Right renal pelvis (tissue), 4 donors: ENCODE data around the gene PLPPR3. TPM values are rescaled to one million over a fixed set of nuclear protein-coding genes. Genes with fewer than 3 reads are reported as not detected.

Source experiments
- DNase-seq, 4 donors: peaks; one replicate each; pipeline ENCODE4 v3.0.0-alpha.2; 2013; ENCODE audit warnings: low read depth in 4 of 4, low spot score in 3 of 4, missing footprints in 1 of 4
- polyA plus RNA-seq, 4 donors: library from polyadenylated mRNA; unstranded; fragments of 120-200 nt; gene quantifications; one replicate each; pipeline ENCODE4 v1.2.1, GENCODE V29; 2013; ENCODE audit not compliant: insufficient read length in 4 of 4

Gene PLPPR3, protein sequence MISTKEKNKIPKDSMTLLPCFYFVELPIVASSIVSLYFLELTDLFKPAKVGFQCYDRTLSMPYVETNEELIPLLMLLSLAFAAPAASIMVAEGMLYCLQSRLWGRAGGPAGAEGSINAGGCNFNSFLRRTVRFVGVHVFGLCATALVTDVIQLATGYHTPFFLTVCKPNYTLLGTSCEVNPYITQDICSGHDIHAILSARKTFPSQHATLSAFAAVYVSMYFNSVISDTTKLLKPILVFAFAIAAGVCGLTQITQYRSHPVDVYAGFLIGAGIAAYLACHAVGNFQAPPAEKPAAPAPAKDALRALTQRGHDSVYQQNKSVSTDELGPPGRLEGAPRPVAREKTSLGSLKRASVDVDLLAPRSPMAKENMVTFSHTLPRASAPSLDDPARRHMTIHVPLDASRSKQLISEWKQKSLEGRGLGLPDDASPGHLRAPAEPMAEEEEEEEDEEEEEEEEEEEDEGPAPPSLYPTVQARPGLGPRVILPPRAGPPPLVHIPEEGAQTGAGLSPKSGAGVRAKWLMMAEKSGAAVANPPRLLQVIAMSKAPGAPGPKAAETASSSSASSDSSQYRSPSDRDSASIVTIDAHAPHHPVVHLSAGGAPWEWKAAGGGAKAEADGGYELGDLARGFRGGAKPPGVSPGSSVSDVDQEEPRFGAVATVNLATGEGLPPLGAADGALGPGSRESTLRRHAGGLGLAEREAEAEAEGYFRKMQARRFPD
- polyA plus RNA-seq, result 10 to 100 TPM in 3 of 4 donors, 1 to 10 TPM in 1; 8.6 to 19.1 (median 13.6) TPM

DNA sequence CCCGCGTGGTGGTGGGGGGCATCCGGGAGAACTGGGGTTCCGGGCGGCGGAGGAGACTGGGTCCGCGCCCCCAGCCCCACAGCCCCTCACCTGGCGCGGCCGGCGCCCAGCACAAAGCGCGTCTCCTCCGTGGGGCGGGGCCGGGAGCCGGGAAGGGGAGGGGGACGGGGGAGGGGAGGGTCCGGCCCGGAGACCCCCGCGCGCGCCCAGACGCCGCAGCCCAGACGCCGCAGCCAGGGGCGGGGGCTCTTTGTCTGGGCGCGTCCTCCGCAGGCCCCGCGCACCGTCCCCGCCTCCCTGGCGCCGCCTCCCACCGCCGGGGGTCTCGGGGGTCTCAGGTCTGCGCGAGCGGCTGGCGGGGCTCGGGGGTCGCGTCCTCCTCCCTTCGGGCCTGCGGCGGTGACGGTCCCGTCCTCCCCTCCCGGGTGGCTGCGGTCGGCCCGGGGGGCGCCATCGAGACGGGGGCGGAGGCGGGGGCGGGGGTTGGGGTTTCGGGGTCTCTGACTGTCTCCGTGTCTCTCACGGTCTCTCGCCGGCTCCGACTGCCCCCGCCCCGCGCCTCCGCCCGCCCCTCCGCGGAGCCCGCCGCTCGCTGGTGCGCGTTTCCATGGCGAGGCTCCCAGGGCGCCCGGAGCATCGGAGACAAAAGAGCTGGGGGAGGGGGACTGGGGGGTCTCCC is at the start of gene PLPPR3:
Gene PLPPR3, minus strand, starts transcription at position 131 of the 679 bp plus-strand sequence. CDS start 396 bp downstream, outside the sequence.
- no peak for DNase-seq

DNA sequence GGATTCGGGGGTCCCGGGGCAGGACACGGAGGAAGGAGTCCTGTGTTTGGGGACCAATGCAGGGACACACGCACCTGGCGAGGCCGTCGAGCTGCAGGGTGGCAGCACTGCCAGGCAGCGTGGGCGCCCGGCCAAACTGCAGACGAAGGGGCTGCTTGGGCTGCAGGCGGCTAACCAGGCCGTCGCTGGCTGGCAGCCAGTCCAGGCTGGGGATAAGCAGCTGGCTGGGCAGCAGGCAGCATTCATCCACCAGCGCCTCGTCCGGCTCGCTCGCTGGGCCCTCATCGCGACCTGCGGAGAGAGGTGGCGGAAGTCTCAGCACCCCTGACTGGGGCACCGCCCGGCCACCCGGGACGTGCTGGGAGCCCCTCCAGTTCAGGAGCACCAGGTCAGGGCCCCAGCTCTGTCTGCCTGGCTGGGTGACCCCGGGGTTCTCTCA is 49.2 kb upstream of the PLPPR3 start:
- DNase-seq, result no peak

DNA sequence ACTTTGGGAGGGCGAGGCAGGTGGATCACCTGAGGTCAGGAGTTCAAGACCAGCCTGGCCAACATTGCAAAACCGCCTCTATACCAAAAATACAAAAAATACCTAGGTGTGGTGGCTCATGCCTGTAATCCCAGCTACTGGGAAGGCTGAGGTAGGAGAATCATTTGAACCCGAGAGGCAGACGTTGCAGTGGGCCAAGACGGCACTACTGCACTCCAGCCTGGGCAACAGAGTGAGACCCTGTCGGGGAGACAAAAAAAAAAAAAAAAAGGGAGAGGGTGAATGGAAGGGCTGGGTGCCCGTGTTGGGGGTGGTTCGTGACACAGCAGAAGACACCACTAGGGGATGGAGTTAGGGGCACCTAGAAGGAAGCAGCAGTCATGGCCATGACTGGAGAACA is 48.6 kb upstream of the PLPPR3 start:
- no peak for DNase-seq

DNA sequence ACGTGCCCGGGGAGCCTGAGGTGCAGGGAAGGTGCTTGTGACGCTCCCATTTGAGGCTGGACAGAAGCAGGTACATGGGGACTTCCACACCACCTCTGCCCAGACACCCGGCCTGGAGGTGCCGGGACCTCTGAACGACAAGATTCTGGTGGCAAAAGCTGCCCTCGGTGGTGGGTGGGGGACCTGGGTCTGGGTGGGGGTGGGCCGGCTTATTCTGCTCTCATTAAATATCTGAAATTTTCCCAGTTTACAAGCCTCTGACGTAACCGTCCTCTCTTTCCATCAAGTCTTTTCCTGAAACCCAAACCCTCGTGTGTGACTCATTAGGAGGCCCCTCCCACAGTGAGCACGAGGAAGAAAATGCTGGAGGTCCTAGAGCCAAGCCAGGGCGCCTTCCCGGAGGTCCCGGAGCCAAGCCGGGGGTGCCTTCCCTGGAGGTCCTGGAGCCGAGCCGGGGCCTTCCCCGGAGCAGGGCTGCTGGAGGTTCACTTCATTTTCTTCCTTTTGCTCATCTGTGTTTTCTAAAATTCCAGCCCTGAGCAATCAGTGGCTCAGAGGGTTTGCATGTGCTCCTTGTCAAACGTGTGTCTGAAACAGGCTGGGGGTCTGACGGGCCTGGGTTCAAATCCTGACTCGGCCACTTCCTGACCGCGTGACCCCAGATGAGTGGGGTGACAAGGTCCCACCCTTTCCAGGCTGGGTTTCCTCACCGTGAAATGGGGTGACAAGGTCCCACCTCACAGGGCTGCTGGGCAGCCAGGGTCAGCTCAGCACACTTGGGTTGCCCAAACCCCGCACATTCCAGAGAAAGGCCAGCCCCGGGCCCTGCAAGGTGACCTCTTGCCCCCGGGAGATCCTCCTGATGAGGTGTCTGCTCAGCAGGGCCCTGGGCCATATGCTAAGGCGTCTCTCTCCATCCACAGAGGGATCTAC is 47.8 kb upstream of the PLPPR3 start:
- DNase-seq, result no peak

DNA sequence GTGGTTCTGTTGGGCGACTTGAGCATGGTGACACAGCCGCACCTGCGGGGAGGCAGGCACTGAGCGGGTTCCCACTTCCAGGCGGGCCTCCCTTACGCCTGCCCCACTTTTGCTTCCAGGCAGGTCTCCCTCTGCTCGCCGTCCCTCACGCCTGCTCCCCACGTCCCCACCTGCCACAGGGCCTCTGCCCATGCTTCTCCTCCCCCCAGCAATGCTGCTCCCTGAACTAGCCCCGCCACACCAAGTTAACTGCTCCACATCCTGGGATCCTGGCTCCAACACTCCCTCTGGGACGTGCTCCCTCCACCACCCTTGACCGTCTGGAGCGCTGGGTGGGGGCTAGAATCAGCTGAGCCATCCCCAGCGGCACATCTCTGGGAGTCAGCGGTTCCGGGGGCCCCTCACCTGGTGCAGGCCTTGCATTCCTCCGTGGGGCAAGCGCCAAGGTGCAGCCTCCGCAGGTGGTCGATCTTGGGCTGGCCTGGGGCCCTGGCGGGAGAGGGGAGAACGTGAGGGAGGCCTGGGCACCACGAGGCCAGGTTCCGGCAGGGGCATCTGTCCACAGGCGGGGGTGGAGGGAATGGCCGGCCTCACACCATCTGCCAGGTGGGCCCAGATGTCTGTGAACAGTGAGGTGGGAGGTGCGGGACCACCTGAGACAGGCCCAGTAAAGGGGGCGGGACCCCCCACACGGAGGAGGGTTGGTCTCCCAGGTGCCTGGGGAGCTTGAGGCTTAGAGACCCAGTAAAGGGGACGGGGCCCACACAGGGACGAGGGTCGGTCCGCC is 46.9 kb upstream of the PLPPR3 start:
- DNase-seq, result no peak

DNA sequence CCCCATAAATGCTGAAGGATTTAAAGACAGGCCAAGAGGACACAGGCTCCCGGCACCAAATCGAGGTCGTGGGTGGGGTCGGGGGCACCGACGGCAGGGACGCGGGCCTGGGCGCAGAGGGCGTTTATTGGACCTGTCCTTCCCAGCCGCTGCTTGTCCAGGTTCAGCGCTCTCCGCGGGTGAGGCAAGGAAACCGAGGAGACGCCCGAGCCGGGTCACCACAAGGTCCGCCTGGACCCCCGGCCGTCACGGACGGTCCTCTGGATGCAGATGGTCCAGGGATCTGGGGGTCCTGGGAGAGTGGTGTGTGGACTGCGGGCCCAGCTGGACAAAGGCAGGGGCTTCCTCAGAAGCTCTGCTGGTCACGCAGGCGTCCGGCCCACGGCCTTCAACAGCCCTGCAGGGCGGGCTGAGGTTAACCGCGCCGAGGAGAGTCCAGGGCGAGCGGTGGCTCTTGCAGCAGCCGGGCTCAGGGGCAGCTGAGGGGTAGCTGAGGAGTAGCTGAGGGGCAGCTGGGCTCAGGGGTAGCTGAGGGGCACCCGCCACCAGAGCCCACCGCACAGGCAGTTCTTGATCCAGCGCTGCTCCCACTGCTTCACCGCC is 46.2 kb upstream of the PLPPR3 start:
- DNase-seq, result no peak

DNA sequence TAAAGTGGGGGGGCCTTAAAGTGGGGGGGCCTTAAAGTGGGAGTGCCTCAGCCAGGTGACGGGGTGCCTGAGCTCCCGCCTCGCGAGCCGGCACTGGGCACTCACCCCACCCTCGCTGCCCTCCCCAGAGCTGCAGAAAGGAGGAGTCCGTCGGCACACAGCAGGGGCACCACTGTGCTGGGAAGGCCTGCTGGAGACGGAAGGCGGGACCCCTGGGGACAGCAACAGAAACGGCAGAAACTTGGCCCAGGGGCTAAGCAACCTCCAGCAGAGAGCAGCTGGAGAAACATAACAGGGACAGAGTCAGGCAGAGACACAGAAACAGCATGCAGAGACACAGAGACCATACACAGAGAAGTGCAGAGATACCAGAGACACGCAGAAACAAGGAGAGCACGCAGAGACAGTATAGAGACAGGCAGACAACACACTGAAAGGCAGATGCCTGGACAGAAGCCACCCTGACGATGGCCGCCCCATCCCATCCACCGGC is 45.6 kb upstream of the PLPPR3 start:
- no peak for DNase-seq

DNA sequence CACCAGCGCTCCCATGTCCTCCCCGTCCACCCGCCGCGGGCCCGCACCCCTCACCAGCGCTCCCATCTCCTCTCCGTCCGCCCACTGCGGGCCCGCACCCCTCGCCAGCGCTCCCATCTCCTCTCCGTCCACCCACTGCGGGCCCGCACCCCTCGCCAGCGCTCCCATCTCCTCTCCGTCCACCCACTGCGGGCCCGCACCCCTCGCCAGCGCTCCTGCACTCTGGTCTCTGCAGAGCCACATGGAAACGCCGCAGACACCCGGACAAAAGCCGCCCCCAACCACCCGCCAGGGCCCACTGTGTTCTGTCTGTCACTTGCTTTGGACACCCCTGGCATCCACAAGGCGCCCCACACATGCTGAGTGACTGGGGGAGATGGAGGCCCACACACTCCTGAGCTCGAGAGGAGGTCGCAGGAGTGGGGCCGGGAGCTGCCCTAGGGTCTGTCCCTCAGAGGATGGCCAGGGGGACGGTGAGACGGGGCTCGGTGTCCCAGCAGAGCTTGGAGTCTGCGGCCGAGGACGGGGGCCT is 45.1 kb upstream of the PLPPR3 start:
- DNase-seq, result no peak

DNA sequence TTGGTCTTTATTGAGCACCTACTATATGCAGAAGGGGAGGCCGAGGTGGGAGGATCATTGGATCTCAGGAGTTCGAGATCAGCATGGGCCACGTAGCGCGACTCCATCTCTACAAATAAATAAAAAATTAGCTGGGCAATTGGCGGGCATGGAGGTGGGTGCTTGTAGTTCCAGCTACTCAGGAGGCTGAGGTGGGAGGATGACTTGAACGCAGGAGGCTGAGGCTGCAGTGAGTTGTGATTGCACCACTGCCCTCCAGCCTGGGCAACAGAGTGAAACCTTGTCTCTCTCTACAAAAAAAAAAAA is 41.5 kb upstream of the PLPPR3 start:
- no peak for DNase-seq

DNA sequence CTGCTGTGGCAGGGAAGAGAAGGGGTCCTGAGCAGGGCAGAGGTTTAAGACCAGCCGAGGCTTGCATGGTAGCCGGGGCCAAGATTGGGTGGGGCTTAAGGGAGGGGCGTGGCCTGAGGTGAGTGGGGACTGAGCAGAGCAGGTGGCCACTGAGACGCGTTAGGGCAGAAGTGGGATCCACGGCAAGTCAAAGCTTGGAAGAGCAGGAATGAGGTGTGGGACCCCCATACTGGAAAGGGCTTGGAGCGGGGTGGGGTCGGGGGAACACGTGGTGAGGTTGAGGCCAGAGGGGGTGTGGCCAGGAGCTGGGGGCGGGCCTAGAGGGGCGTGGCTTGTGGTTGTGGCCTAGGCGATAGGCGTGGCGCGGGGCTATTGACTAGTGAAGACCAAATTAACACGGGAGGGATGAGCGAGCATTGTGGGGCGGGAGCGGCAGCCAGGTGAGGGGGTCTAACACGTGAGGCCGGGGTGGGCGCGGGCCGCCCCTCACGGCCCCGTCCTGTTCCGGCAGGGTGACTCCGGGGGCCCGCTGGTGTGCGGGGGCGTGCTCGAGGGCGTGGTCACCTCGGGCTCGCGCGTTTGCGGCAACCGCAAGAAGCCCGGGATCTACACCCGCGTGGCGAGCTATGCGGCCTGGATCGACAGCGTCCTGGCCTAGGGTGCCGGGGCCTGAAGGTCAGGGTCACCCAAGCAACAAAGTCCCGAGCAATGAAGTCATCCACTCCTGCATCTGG is 41.0 kb upstream of the PLPPR3 start:
- DNase-seq, result no peak

DNA sequence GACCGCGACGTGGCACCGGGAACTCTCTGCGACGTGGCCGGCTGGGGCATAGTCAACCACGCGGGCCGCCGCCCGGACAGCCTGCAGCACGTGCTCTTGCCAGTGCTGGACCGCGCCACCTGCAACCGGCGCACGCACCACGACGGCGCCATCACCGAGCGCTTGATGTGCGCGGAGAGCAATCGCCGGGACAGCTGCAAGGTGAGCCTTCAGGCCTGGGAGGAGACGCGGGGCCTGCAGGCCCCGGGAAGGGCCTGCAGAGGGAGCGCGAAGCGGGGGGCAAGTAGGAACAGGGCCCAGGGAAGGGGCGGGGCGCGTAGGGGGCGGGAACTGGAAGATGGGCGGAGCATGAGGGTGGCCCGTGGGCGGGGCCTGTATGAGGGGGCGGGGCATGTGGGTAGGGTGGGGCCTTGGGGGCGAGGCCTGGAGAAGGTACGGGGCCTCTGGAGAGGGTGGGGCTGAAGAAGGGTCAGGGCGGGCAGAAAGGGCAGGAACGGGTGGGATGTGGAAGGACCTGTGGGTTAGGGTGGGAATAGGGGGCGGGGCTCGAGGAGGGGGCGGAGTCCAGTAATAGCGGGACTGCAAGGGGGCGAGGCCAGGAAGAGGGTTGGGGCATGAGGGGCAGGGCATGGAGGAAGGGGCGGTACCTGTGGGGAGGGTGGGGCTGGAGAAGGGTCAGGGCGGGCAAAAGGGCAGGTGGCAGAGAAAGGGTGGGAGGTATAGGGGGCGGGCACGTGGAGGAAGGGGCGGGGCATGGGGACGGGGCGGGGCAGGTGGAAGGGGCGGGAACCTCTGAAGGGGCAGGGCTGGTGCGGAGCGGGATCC is 40.2 kb upstream of the PLPPR3 start:
- DNase-seq, result no peak

DNA sequence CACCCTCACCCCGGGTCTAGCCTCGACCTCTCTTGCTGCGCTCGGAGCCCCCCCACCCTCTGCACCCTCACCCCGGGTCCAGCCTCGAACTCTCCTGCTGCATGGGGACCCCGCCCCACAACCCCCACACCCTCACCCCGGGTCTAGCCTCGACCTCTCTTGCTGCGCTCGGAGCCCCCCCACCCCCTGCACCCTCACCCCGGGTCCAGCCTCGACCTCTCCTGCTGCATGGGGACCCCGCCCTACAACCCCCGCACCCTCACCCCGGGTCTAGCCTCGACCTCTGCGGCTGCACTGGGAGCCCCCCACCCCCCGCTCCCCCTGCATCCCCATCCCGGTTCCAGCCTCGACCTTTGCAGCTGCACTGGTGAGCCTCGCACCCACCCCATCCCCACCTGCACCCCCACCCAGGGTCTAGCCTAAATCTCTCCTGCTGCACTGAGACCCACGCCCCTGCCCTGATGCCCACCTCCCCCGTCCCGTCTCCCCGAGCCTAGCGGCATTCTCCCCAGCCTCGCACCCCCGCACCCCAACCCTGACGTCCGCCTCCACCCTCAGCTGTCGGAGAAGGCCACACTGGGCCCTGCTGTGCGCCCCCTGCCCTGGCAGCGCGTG is 39.5 kb upstream of the PLPPR3 start:
- no peak for DNase-seq

DNA sequence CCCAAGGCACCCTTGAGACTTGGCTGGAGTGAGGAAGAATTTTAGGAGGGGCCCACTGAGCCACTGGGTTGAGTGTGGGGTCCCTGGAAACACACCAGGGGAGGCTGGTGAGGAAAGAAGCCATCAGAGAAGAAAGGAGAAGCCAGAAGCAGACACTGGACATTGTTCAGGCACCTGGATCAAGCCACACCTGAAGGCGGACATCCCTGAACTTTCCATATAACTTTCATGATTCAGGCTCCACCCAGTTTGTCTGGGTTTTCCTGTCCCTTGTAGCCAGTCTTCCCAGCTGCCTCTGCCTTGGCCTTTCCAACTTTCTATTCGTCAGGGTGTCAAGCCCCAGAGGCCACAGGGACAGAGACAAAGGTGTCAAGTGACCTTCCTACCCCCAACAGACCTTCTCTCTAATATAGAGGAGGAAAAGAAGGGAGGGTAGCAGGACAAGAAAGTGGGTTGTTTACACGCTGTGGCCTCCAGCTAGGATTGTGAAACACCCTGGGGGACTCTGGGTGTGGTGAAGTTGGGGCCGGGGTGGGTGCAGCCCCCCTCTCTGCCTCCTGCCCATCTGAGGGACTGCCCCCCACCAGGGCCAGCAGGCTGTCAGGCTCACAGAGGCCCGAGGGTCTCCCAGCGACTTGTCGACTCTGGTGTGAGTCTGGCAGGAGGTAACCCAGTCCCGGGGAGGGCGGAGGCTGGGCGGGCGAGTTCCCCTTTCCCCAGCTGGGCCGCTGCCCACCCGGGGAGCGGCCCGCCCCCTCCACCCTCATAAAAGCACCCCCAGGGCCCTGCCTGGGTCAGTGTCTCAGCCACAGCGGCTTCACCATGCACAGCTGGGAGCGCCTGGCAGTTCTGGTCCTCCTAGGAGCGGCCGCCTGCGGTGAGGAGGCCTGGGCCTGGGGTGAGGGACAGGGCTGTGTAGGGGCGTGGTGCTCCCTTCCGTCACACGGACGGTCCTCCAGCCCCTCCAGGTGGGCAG is 37.4 kb upstream of the PLPPR3 start, which contains the start of gene CFD:
Gene CFD, plus strand, starts transcription at position 797 of the 976 bp plus-strand sequence. Its CDS starts 26 bp downstream, at position 823.
- no peak for DNase-seq

DNA sequence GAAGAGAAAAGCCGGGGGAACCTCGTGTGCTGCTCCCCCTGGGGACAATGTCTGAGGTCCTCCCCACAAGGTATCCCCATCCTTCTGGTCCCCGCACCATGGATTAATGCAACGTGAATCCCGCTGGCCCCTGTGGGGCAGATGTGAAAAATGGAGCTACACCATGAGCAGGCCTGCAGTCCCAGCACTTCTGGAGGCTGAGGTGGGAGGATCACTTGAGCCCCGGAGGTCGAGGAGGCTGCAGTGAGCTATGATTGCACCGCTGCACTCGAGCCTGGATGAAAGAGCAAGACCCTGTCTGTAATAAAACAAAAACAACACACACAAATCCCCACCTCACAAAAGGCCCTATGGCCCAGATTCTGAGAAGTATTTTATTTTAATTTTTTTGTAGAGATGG is 36.5 kb upstream of the PLPPR3 start:
- no peak for DNase-seq

DNA sequence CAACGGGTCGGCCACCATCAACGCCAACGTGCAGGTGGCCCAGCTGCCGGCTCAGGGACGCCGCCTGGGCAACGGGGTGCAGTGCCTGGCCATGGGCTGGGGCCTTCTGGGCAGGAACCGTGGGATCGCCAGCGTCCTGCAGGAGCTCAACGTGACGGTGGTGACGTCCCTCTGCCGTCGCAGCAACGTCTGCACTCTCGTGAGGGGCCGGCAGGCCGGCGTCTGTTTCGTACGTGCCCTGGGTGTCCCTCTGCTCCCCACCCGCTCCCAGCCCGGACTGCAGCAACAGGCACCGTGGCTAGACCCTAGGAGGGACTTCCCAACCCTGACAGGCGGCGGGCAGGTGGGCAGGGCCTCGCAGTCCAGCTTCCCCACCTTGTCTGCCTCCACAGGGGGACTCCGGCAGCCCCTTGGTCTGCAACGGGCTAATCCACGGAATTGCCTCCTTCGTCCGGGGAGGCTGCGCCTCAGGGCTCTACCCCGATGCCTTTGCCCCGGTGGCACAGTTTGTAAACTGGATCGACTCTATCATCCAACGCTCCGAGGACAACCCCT is 33.9 kb upstream of the PLPPR3 start:
- DNase-seq, result no peak
